Measurements from ENCODE around the gene SLC26A2. TPM values are rescaled to one million over a fixed set of nuclear protein-coding genes. Genes with fewer than 3 reads are reported as not detected.
A peak's percentile ranks its signal among the peaks of the same experiment; 100 is the strongest.

SLC26A2 gene
- total RNA-seq, 1 donor, result 21.6 TPM

- TF ChIP-seq CTCF (IDR thresholded peaks at IDR 0.05; ENCODE audit: insufficient read depth, low read depth, low read length), result no peak
- H3K4me3 ChIP-seq (ENCODE audit: low read depth, low read length), result no peak overlapping the region
- DNase-seq (ENCODE audit: low read depth), result no peak
Measured at GRCh38 chr5:149916334-149917072, 44.1 kb upstream of the SLC26A2 start.

GRCh38 chr5:149917073-149917676, 43.4 kb upstream of the SLC26A2 start:
- no peak for DNase-seq (ENCODE audit: low read depth)
- H3K4me3 ChIP-seq (ENCODE audit: low read depth, low read length), result no peak overlapping the region
- TF ChIP-seq CTCF (IDR thresholded peaks at IDR 0.05; ENCODE audit: insufficient read depth, low read depth, low read length), result no peak

- H3K4me3 ChIP-seq (ENCODE audit: low read depth, low read length), result no peak overlapping the region
- no peak for DNase-seq (ENCODE audit: low read depth)
- no peak for TF ChIP-seq CTCF (IDR thresholded peaks at IDR 0.05; ENCODE audit: insufficient read depth, low read depth, low read length)
Measured at GRCh38 chr5:149921597-149921996, 39.0 kb upstream of the SLC26A2 start.

- H3K4me3 ChIP-seq (ENCODE audit: low read depth, low read length), result no peak overlapping the region
- no peak for TF ChIP-seq CTCF (IDR thresholded peaks at IDR 0.05; ENCODE audit: insufficient read depth, low read depth, low read length)
- DNase-seq (ENCODE audit: low read depth), result no peak
Measured at GRCh38 chr5:149922950-149923349, 37.6 kb upstream of the SLC26A2 start.

- no peak overlapping the region for H3K4me3 ChIP-seq (ENCODE audit: low read depth, low read length)
- no peak for TF ChIP-seq CTCF (IDR thresholded peaks at IDR 0.05; ENCODE audit: insufficient read depth, low read depth, low read length)
- peak; percentile 87 for DNase-seq (ENCODE audit: low read depth)
Measured at GRCh38 chr5:149924486-149924885, 36.1 kb upstream of the SLC26A2 start.

GRCh38 chr5:149930043-149930748, 30.4 kb upstream of the SLC26A2 start:
- DNase-seq (ENCODE audit: low read depth), result peak; percentile 32
- peak overlapping the region; percentile 40 for H3K4me3 ChIP-seq (ENCODE audit: low read depth, low read length)
- no peak for TF ChIP-seq CTCF (IDR thresholded peaks at IDR 0.05; ENCODE audit: insufficient read depth, low read depth, low read length)

Data from fibroblast of villous mesenchyme (primary cell).